Amygdala (tissue), 56 donors: ENCODE results near the gene SMOC2.
A peak's percentile ranks its signal among the peaks of the same experiment; 100 is the strongest.
"Not testable (repeated sequence)": the region's sequence is repeated elsewhere in the genome, so short reads cannot be mapped to it uniquely, and the experiment has no call there.

ENCODE experiments used
- DNase-seq, 56 donors: peaks; one replicate each; lab custom pipeline; 2025; lab: John Stamatoyannopoulos, UW

Gene SMOC2

GRCh38 chr6:168692193-168692914, 251.4 kb downstream of the SMOC2 start:
- no peak for DNase-seq

GRCh38 chr6:168692915-168693257, 251.9 kb downstream of the SMOC2 start:
- DNase-seq: not testable (repeated sequence)

GRCh38 chr6:168694797-168695196, 253.8 kb downstream of the SMOC2 start:
- not testable (repeated sequence) for DNase-seq

GRCh38 chr6:168695701-168696100, 254.7 kb downstream of the SMOC2 start:
- no peak for DNase-seq

GRCh38 chr6:168698923-168699322, 257.9 kb downstream of the SMOC2 start:
- no peak for DNase-seq

GRCh38 chr6:168699631-168700295, 258.8 kb downstream of the SMOC2 start:
- peak in 49 of 56 donors; percentile 9 to 84 (median 57) for DNase-seq

- DNase-seq: no peak
These were observed 259.9 kb downstream of the SMOC2 start for GRCh38 chr6:168700880-168701279.

GRCh38 chr6:168703990-168704389, 263.0 kb downstream of the SMOC2 start:
- peak in 19 of 56 donors; percentile 4 to 46 (median 13) for DNase-seq

- no peak for DNase-seq
These were observed 263.7 kb downstream of the SMOC2 start for GRCh38 chr6:168704678-168705077.

- DNase-seq: not testable (repeated sequence)
These were observed 264.3 kb downstream of the SMOC2 start for GRCh38 chr6:168705271-168705670.

- no peak for DNase-seq
These were observed 265.6 kb downstream of the SMOC2 start for GRCh38 chr6:168706471-168707177.

GRCh38 chr6:168708526-168708925, 267.5 kb downstream of the SMOC2 start:
- no peak for DNase-seq

- DNase-seq: no peak
These were observed 268.0 kb downstream of the SMOC2 start for GRCh38 chr6:168708984-168709383.

GRCh38 chr6:168709390-168709789, 268.4 kb downstream of the SMOC2 start:
- DNase-seq: no peak

- no peak for DNase-seq
These were observed 269.0 kb downstream of the SMOC2 start for GRCh38 chr6:168709991-168710390.

GRCh38 chr6:168711049-168711640, 270.2 kb downstream of the SMOC2 start:
- no peak for DNase-seq

- no peak for DNase-seq
These were observed 270.8 kb downstream of the SMOC2 start for GRCh38 chr6:168711666-168712300.

- DNase-seq: no peak
These were observed 272.0 kb downstream of the SMOC2 start for GRCh38 chr6:168712993-168713392.

GRCh38 chr6:168713839-168714238, 272.9 kb downstream of the SMOC2 start:
- no peak for DNase-seq

- DNase-seq: no peak
These were observed 273.7 kb downstream of the SMOC2 start for GRCh38 chr6:168714547-168715260.
